Fibroblast of skin of left biceps (primary cell): Measurements from ENCODE around the gene KSR1.

ENCODE experiments used
- DNase-seq, 2 experiments: peaks; one replicate each; pipeline ENCODE4 v3.0.0-alpha.2; 2013; ENCODE audit warnings: low read depth in 2 of 2

KSR1 gene

GRCh38 chr17:27535178-27535928, 79.1 kb downstream of the KSR1 start:
- no peak for DNase-seq

DNA sequence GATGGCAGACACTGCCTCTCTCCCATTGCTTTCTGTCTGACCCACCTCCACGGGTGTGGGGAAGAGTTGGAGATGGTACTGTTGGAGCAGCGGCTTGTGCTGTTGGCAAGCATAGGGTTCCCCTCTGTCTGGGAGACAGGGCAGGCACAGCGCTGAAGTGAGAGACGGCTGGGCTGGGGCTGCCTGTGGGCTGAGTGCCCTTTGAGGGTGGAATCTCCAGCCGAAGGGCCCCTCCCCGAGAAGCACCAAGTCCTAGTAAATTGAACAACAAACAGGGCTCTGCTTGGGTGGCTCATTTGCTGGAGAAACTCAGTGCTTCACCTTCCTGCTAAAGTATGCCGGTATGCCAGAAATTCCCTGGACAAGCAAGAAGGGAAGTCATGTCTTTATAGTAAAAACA, 79.7 kb downstream of the KSR1 start:
- no peak for DNase-seq

DNA sequence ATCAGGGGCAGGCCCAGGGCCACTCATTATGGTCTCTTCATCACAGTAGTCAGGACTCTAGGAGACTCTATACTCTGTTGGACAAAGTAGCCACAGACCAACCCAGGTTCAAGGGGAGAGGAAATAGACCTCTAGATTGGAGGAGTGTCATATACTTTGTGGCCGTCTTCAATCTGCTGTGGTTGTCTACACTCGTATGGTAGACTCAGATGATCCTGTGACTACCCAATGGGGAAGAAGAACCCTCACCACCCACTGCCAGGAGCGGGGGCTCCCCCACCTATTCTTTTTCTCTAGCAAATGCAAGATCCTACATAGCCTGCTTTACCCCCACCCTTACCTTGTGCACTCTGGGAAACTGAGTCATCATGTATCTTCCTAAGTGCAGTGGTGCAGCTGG, 80.5 kb downstream of the KSR1 start:
- no peak for DNase-seq

GRCh38 chr17:27538156-27538955, 82.1 kb downstream of the KSR1 start:
- DNase-seq: no peak

- no peak for DNase-seq
Measured at GRCh38 chr17:27539152-27539551, 82.9 kb downstream of the KSR1 start.

- DNase-seq: no peak
Measured at GRCh38 chr17:27539794-27540317, 83.6 kb downstream of the KSR1 start.

DNA sequence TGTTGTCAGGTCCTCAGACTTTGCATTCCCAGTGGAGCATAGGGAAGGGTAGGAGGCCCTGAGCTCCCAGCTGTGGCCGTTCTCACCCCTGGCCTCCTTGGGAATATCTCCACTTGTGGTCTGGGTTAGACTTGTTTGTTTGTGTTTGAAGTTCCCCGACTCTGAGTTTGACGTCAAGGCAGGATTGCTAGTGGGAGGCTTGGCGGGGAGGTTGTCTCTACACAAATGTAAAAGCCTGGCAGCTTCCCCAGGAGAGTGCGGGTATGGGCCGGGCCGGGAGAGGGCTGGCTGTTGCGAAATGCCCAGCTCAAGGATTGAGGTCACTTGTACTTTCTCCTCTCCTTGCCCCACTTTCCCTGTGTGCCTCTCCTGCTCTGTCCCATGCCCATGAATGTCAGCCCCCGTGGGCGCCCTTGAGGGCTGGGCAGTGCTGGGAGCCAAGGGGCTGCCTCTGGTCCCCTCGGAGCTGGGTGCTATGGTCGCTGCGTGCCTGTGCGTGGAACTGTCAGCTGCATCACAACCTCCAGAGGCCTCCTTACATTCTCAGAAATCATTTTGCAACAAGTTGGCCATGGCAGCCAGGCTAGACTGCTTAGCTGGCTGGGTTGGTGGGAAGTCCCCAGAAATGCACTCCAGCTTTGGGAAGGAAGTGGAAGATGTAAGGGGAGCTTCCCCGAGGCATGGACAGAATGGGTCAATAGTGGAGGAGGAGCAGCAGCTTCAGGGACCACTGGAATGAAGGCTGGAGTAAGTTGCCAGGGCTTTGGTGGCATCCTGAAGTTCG, 84.3 kb downstream of the KSR1 start:
- DNase-seq: peak; percentile 50 to 52

DNA sequence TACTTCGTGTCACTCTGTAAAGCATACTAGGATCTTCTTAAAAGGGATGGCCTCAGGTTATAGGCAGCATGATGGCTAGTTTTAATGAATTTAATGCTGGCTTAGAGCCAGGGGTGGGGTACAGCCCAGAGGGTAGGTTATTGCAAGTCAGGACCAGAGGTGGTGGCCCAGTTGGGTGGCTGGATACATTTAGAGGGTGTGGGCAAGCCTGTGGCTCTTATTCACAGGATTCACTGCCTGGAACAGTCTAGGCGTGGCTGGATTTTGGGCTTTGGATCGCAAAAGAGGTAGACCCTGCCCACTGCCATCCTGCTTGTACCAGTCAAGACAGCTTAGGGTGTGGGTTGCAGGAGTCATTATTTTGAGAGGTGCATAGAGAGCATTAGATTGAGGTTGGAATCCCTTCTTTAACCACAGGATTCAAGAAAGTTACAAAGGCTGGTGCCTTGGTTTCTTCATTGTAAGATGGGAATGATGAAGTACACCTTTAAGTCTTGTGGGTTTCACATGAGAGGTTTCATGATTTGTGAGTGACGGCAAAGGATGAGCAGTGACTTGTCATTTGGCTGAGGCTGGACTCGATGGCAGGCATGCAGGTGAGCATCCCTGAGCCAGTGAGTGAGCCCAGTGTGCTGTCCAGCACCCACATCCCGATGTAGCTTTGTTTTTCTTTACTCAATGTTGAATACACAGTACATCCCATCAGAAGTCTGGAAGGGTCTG, 85.2 kb downstream of the KSR1 start:
- DNase-seq: no peak

- no peak for DNase-seq
Measured at GRCh38 chr17:27542841-27543463, 86.7 kb downstream of the KSR1 start.

DNA sequence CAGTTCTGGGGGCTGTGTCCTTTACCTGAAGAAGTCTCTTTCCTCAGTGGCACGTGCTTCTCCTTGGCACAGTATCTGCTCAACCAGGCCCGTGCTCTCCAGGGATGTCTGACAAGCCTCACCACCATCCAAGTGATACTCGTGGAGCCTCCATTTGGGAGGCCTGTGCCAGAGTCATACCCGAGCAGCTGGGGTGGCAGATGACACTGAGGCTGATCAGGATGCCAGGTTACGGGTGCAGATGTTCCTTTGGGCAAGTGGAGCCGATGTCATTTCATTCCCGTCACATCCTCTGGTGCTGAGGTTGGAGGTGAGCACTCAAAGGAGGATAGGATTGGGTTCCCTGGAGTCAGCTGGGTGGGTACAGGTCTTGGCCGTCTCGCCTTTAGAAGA, 87.2 kb downstream of the KSR1 start:
- no peak for DNase-seq

- DNase-seq: no peak
Measured at GRCh38 chr17:27543958-27544349, 87.7 kb downstream of the KSR1 start.

- DNase-seq: no peak
Measured at GRCh38 chr17:27544350-27545131, 88.3 kb downstream of the KSR1 start.

- no peak for DNase-seq
Measured at GRCh38 chr17:27545562-27546229, 89.4 kb downstream of the KSR1 start.

DNA sequence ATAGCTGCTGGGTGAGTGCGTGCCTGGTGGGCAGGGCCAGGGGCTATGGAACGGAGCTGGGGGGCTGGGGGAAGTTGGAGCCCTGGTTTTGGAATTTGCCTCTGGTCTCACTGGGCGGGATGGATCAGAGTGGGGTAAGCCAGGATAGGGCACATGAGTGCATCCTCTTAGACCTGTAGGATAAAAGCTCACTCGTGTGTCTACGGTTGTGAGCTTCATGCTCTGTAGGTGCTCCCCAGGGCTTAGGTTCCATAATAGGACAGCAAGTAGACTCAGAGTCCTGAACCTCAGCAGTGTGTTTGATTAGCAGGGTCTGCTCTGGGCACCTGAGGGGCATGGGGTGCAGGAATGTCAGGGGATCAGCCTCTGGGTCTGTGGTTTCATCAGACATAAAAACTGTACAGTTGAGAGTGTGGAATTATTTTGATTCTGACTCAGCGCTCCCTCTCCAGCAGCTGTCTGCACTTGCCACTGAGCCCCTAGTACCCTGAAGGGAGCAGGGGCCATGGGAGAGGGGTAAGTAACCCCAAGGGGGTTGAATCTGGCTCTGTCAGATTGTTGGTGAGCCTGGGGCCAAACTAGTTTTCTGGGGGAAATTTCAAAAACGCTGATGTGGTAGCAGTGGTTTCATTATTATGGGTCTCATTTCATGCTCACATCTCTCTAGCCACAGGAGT, 90.5 kb downstream of the KSR1 start:
- no peak for DNase-seq

DNA sequence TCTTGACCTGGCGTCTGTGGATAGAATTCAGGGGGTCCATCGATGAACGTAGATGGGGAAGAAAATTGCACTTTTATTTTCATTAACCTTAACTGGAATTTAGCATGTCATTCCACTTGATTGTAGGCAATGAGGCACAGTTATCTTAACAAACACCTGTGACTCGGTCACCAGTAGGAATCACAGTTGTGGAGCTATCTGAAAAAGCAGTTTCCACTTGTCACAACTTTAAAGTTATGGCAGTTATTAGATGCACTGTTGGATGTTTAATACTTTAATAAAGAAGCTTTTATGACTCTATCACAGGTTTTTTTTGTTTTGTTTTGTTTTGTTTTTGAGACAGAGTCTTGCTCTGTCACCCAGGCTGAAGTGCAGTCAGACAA, 91.0 kb downstream of the KSR1 start:
- no peak for DNase-seq

- DNase-seq: no peak
Measured at GRCh38 chr17:27548369-27548768, 92.1 kb downstream of the KSR1 start.

DNA sequence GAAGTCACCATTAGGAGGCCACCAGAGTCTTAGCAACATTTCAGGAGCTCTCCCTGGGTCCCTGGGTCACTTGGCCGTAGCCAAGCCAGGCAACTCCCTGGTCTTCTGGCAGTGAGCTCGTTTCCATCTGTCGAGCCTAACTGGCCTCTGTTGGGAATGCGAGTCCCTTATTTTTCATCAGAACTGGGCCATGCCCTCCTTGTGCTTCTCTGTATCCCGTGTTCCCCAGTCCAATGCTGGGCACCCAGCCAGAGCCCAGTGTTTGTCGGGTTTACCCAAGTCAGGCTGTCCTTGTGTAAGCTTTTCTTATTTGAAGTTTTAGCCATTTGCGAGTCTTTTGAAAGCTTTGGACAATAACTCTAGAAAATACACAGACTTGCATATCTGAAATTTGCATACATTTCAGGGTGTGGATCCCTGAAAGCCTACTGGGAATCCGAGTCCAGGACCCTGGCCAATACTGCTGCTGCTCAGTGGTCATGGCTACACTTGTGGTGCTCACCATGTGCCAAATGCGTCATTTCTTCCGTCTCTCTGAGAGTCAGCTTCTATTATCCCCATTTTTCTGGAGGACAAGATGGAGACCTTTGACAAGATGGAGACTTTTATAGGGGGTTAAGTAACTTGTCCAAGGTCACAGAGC, 93.1 kb downstream of the KSR1 start:
- DNase-seq: no peak

DNA sequence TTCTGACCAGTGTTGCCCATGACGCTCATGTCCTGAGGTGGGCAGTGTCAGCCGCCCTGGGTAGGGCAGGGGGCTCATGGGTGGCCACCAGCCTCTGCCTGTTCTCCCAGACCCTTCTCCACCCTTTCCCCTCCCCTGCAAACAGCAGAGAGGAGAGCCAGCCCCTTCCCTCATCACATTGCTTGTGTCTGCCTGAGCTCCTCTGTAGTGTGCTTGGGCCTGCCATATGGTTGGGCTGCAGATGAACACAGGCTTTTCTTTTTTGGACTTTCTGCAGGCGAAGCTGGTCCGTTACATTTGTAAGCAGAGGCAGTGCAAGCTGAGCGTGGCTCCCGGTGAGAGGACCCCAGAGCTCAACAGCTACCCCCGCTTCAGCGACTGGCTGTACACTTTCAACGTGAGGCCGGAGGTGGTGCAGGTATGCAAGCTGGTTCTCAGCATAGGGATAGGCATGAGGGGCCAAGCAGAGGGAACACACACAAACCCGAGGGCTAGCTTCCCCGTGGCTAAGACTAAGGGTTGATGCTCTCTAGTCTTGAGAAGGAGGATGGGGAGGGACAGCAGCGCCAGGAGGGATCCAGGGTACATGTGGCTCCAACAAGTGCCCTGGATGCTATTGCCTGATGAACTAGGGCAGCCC, 94.2 kb downstream of the KSR1 start:
- DNase-seq: no peak
